GM12891 (cell line): Measurements from ENCODE around the gene CCT6B.

Experiments used
- POLR2A ChIP-seq: IDR thresholded peaks from 2 replicates; pipeline ENCODE4 v1.6.1; 2011; ENCODE audit warnings: low read depth, low read length, control low read depth
- POLR2AphosphoS5 ChIP-seq: IDR thresholded peaks from 2 replicates; pipeline ENCODE4 v1.6.1; 2011; ENCODE audit warnings: low read depth, low read length, control low read depth
- POU2F2 ChIP-seq: IDR thresholded peaks from 2 replicates; pipeline ENCODE4 v1.6.1; 2011; ENCODE audit warnings: low read depth, mild to moderate bottlenecking, control low read depth, low read length, moderate library complexity
- SPI1 ChIP-seq: IDR thresholded peaks from 2 replicates; pipeline ENCODE4 v1.6.1; 2011; ENCODE audit warnings: low read depth, low read length, control low read depth
- TAF1 ChIP-seq: IDR thresholded peaks from 2 replicates; pipeline ENCODE4 v1.6.1; 2011; ENCODE audit warnings: low read depth, low read length, control low read depth

GRCh38 chr17:34894964-34895363, 66.3 kb downstream of the CCT6B start:
- TF ChIP-seq POLR2A: no peak
- TF ChIP-seq POLR2AphosphoS5: no peak
- TF ChIP-seq TAF1: no peak
- no peak for TF ChIP-seq POU2F2
- no peak for TF ChIP-seq SPI1
